Keratinocyte (primary cell): Measurements from ENCODE around the gene MCM3AP. TPM values are rescaled to one million over a fixed set of nuclear protein-coding genes. Genes with fewer than 3 reads are reported as not detected.
"Not testable (repeated sequence)": the region's sequence is repeated elsewhere in the genome, so short reads cannot be mapped to it uniquely, and the experiment has no call there.

Source experiments
- DNase-seq: peaks from one replicate; pipeline ENCODE4 v3.0.0-alpha.2; 2011; ENCODE audit warnings: low read depth, missing footprints, low spot score
- FAIRE-seq: peaks from 2 replicates; lab custom pipeline; 2011; peaks lifted over from hg19 to GRCh38; lab: Jason Lieb, UNC
- H2AFZ ChIP-seq: 2 replicates; pipeline ENCODE4 v1.6.0; 2012; ENCODE audit warnings: low read length, control low read depth, inconsistent platforms; ENCODE audit not compliant: control insufficient read depth
- H3K27ac ChIP-seq: 2 replicates; pipeline ENCODE4 v1.5.1; 2011; ENCODE audit warnings: low read length; ENCODE audit not compliant: control insufficient read depth, insufficient read depth
- H3K27me3 ChIP-seq: 3 replicates; pipeline ENCODE4 v1.6.0; 2011; ENCODE audit warnings: low read length; ENCODE audit not compliant: control insufficient read depth, insufficient read depth; ENCODE audit errors: extremely low read depth
- H3K36me3 ChIP-seq, 2 experiments: 2 replicates in 1 of 2; 3 replicates in 1 of 2; pipeline ENCODE4 v1.5.1; 2011; ENCODE audit warnings: low read length in 2 of 2, mild to moderate bottlenecking in 1 of 2; ENCODE audit not compliant: control insufficient read depth in 2 of 2, insufficient read depth in 2 of 2; ENCODE audit errors: extremely low read depth in 1 of 2
- H3K4me1 ChIP-seq: 3 replicates; pipeline ENCODE4 v1.5.1; 2011; ENCODE audit warnings: low read length; ENCODE audit not compliant: control insufficient read depth, insufficient read depth; ENCODE audit errors: extremely low read depth
- H3K4me2 ChIP-seq: 3 replicates; pipeline ENCODE4 v1.6.0; 2011; ENCODE audit warnings: low read depth, low read length; ENCODE audit not compliant: control insufficient read depth, insufficient read depth; ENCODE audit errors: extremely low read depth
- H3K4me3 ChIP-seq, 3 experiments: fragments of 200-600 bp in 1 of 3; sonication (generic) in 1 of 3; 2 replicates in 2 of 3; 3 replicates in 1 of 3; pipeline ENCODE4 v1.5.1; 2011 to 2016; ENCODE audit warnings: low read length in 3 of 3, mild to moderate bottlenecking in 3 of 3, control low read depth in 2 of 3, inconsistent platforms in 1 of 3, low read depth in 1 of 3, mixed read lengths in 1 of 3, mixed run types in 1 of 3, moderate library complexity in 1 of 3; ENCODE audit not compliant: control insufficient read depth in 2 of 3, insufficient read depth in 2 of 3; ENCODE audit errors: extremely low read depth in 1 of 3
- H3K79me2 ChIP-seq: 2 replicates; pipeline ENCODE4 v1.6.0; 2012; ENCODE audit warnings: low read length; ENCODE audit not compliant: control insufficient read depth, insufficient read depth
- H3K9ac ChIP-seq: 3 replicates; pipeline ENCODE4 v1.6.0; 2011; ENCODE audit warnings: low read length; ENCODE audit not compliant: control insufficient read depth, insufficient read depth; ENCODE audit errors: extremely low read depth
- H3K9me1 ChIP-seq: 3 replicates; pipeline ENCODE4 v1.6.0; 2011; ENCODE audit warnings: low read length; ENCODE audit not compliant: control insufficient read depth, insufficient read depth; ENCODE audit errors: extremely low read depth
- H3K9me3 ChIP-seq: 2 replicates; pipeline ENCODE4 v1.5.1; 2012; ENCODE audit warnings: low read depth, low read length; ENCODE audit not compliant: control insufficient read depth
- H4K20me1 ChIP-seq: 3 replicates; pipeline ENCODE4 v1.6.0; 2011; ENCODE audit warnings: low read length; ENCODE audit not compliant: control insufficient read depth, insufficient read depth; ENCODE audit errors: extremely low read depth
- CTCF ChIP-seq, 3 experiments: IDR thresholded peaks in 1 of 3; conservative IDR thresholded peaks in 1 of 3; optimal IDR thresholded peaks in 1 of 3; 2 replicates in 2 of 3; 3 replicates in 1 of 3; pipeline versions ENCODE3 to v1.5.1; 2011; ENCODE audit warnings: low read length in 3 of 3, mild to moderate bottlenecking in 3 of 3, moderate library complexity in 2 of 3, control low read depth in 1 of 3, inconsistent platforms in 1 of 3; ENCODE audit not compliant: insufficient read depth in 2 of 3; ENCODE audit errors: extremely low read depth in 1 of 3
- EZH2 ChIP-seq: IDR thresholded peaks from one replicate; pipeline ENCODE4 v1.6.1; 2012; ENCODE audit warnings: inconsistent platforms, mild to moderate bottlenecking, low read length, moderate library complexity
- dilution Hi-C: fragments of 300-500 bp; cut with MboI; formaldehyde crosslinking; loops from one replicate; pipeline ENCODE4 v1.7.0; 2020; ENCODE audit warnings: low sequenced_read_pairs; ENCODE audit not compliant: extremely low pct_ligation_motif_present
- polyA plus RNA-seq, 5 experiments: library from polyadenylated mRNA; depleted of rRNA in 3 of 5; stranded (reverse) in 3 of 5; stranded (forward) in 1 of 5; unstranded in 1 of 5; fragments of >200 nt; gene quantifications; 1 replicate in 1 of 5; 2 replicates in 3 of 5; 3 replicates in 1 of 5; pipeline versions ENCODE4 v1.2.1 to v1.2.3, GENCODE V29; 2011 to 2012; ENCODE audit warnings: missing spikeins in 2 of 5, low read depth in 1 of 5, low replicate concordance in 1 of 5

Gene MCM3AP
- polyA plus RNA-seq, 1 donor (not counting 4 experiments of a cell fraction or from before 2014, with no cell fraction given): 34.3 TPM

- no peak overlapping the region for H3K9ac ChIP-seq
- dilution Hi-C loops: no loop called here
- H3K27me3 ChIP-seq: no peaks in the 10 kb centered on the region
- H3K9me1 ChIP-seq: no peaks in the 10 kb centered on the region
- H3K4me3 ChIP-seq: no peak overlapping the region
- peaks cover 0 to 4% of the 10 kb centered on the region in 2 experiments for H3K36me3 ChIP-seq
- H2AFZ ChIP-seq: no peak overlapping the region
- no peak overlapping the region for H3K4me2 ChIP-seq
- no peaks in the 10 kb centered on the region for H3K79me2 ChIP-seq
- FAIRE-seq: no peak
- H3K9me3 ChIP-seq: no peaks in the 10 kb centered on the region
- TF ChIP-seq CTCF (optimal IDR thresholded peaks at IDR 0.05 in 1 of 3, IDR thresholded peaks at IDR 0.05 in 1 of 3, conservative IDR thresholded peaks at IDR 0.05 in 1 of 3; ENCODE audit: extremely low read depth in 1 of 3, insufficient read depth in 2 of 3, low read length in 3 of 3): no peak
- no peak for TF ChIP-seq EZH2
- H4K20me1 ChIP-seq: no peaks in the 10 kb centered on the region
- no peak overlapping the region for H3K27ac ChIP-seq
- no peaks in the 10 kb centered on the region for H3K4me1 ChIP-seq
- no peak for DNase-seq
Observed at GRCh38 chr21:46311568-46311967, 26.2 kb upstream of the MCM3AP start.

GRCh38 chr21:46310260-46310659, 24.8 kb upstream of the MCM3AP start:
- H3K4me2 ChIP-seq, H3K27me3 ChIP-seq, dilution Hi-C loops, H3K4me3 ChIP-seq, H3K36me3 ChIP-seq, H3K9ac ChIP-seq, DNase-seq, FAIRE-seq, H4K20me1 ChIP-seq, H3K4me1 ChIP-seq, H2AFZ ChIP-seq, H3K9me1 ChIP-seq, H3K79me2 ChIP-seq, H3K9me3 ChIP-seq, H3K27ac ChIP-seq: not testable (repeated sequence)

- Histone ChIP-seq H3K9me1 (no peaks in the 10 kb centered on the region), H3K79me2 (no peaks in the 10 kb centered on the region), H3K4me2 (no peak overlapping the region), H3K9me3 (no peaks in the 10 kb centered on the region), H3K36me3 (peaks cover 0 to 4% of the 10 kb centered on the region in 2 experiments), H3K27me3 (no peaks in the 10 kb centered on the region), H2AFZ (no peak overlapping the region), H3K9ac (no peak overlapping the region), H3K4me3 (no peak overlapping the region), H3K27ac (no peak overlapping the region), H4K20me1 (no peaks in the 10 kb centered on the region), H3K4me1 (no peaks in the 10 kb centered on the region)
- no peak for TF ChIP-seq CTCF (optimal IDR thresholded peaks at IDR 0.05 in 1 of 3, IDR thresholded peaks at IDR 0.05 in 1 of 3, conservative IDR thresholded peaks at IDR 0.05 in 1 of 3; ENCODE audit: extremely low read depth in 1 of 3, insufficient read depth in 2 of 3, low read length in 3 of 3)
- no peak for TF ChIP-seq EZH2
- DNase-seq (no peak), FAIRE-seq (no peak)
- dilution Hi-C loops: no loop called here
Observed at GRCh38 chr21:46308431-46308830, 23.0 kb upstream of the MCM3AP start.
